HCT116 (cell line): ENCODE results near the gene CNTFR. TPM values are rescaled to one million over a fixed set of nuclear protein-coding genes. Genes with fewer than 3 reads are reported as not detected.

Experiments used
- ATAC-seq: fragments of 200-7000 bp; cut with Tn5 transposase; 2 replicates; pipeline ENCODE4 v1.9.1; 2020; ENCODE audit warnings: mild to moderate bottlenecking, moderate library complexity
- BruUV-seq: library from RNA; stranded (reverse); fragments of 400-500 nt; replicated peaks from 2 replicates; lab custom pipeline; 2021; lab: Mats Ljungman, UMichigan
- CTCF ChIA-PET: fragments of 300-600 bp; sonication (Branson Sonifier 250); formaldehyde crosslinking; loops from one replicate; lab custom pipeline; 2021; ENCODE audit warnings: antibody characterized with exemption; lab: Charles Lee
- POLR2A ChIA-PET: fragments of 300-600, 350-600 bp; sonication (Branson Sonifier 250); formaldehyde crosslinking; loops from one replicate; lab custom pipeline; 2021; ENCODE audit warnings: antibody characterized with exemption; lab: Charles Lee
- RAD21 ChIA-PET, 2 experiments: fragments of 300-600 bp; sonication (Branson Sonifier 250); formaldehyde crosslinking; loops; one replicate each; lab custom pipeline; 2023; ENCODE audit warnings: low total read pairs in 2 of 2; ENCODE audit not compliant: uncharacterized antibody in 2 of 2, unreplicated experiment in 2 of 2, low non-redundant PET in 1 of 2; lab: Charles Lee
- DNase-seq: peaks from one replicate; pipeline ENCODE4 v3.0.0-alpha.2; 2010; ENCODE audit warnings: low read depth, low spot score
- H2AFZ ChIP-seq: fragments of 200-600 bp; shearing (Covaris generic), sonication (generic); 2 replicates; pipeline ENCODE4 v1.6.1; 2017; ENCODE audit warnings: low read depth, mixed run types, mixed read lengths, antibody characterized with exemption, low read length; ENCODE audit not compliant: poor library complexity, severe bottlenecking
- H3K27ac ChIP-seq: 2 replicates; pipeline ENCODE4 v1.5.1; 2012; ENCODE audit warnings: low read depth, low read length
- H3K27me3 ChIP-seq: fragments of 200-600 bp; sonication (generic); 2 replicates; pipeline ENCODE4 v1.6.1; 2016; ENCODE audit warnings: mixed run types, low read length, mixed read lengths; ENCODE audit not compliant: insufficient read depth
- H3K36me3 ChIP-seq, 2 experiments: fragments of 200-500 bp in 1 of 2; fragments of 200-600 bp in 1 of 2; sonication (Bioruptor generic) in 1 of 2; sonication (generic) in 1 of 2; 2 replicates each; pipeline versions ENCODE4 v1.5.1 to v1.6.1; 2014 to 2016; ENCODE audit warnings: low read length in 2 of 2, inconsistent platforms in 1 of 2, mixed read lengths in 1 of 2, mixed run types in 1 of 2; ENCODE audit not compliant: insufficient read depth in 2 of 2, control insufficient read depth in 1 of 2
- H3K4me1 ChIP-seq, 2 experiments: fragments of 200-600 bp in 1 of 2; sonication (generic) in 1 of 2; 2 replicates each; pipeline versions ENCODE4 v1.5.1 to v1.6.1; 2012 to 2017; ENCODE audit warnings: low read length in 2 of 2, inconsistent platforms in 1 of 2, mild to moderate bottlenecking in 1 of 2, mixed read lengths in 1 of 2, mixed run types in 1 of 2, moderate library complexity in 1 of 2; ENCODE audit not compliant: insufficient read depth in 2 of 2, control insufficient read depth in 1 of 2
- H3K4me2 ChIP-seq: fragments of 200-600 bp; sonication (generic); 2 replicates; pipeline ENCODE4 v1.6.1; 2017; ENCODE audit warnings: mixed run types, low read length, mixed read lengths
- H3K4me3 ChIP-seq, 2 experiments: fragments of 200-600 bp in 1 of 2; sonication (generic) in 1 of 2; replicated peaks in 1 of 2; 2 replicates each; pipeline ENCODE4 v1.5.1; 2011 to 2016; ENCODE audit warnings: low read length in 2 of 2, control low read depth in 1 of 2, low read depth in 1 of 2, mild to moderate bottlenecking in 1 of 2, mixed read lengths in 1 of 2, mixed run types in 1 of 2
- H3K79me2 ChIP-seq: fragments of 200-600 bp; sonication (generic); 2 replicates; pipeline ENCODE4 v1.6.1; 2017; ENCODE audit warnings: mild to moderate bottlenecking, mixed run types, low read length, moderate library complexity, mixed read lengths; ENCODE audit not compliant: insufficient read depth
- H3K9ac ChIP-seq: fragments of 200-600 bp; sonication (generic); 2 replicates; pipeline ENCODE4 v1.6.1; 2016; ENCODE audit warnings: low read length, mixed read lengths
- H3K9me2 ChIP-seq: fragments of 200-600 bp; sonication (generic), shearing (Covaris generic); 2 replicates; pipeline ENCODE4 v1.6.1; 2017; ENCODE audit warnings: mixed run types, mild to moderate bottlenecking, moderate library complexity; ENCODE audit not compliant: insufficient read depth
- H3K9me3 ChIP-seq, 2 experiments: fragments of 200-500 bp in 1 of 2; fragments of 200-600 bp in 1 of 2; sonication (Bioruptor generic) in 1 of 2; sonication (generic) in 1 of 2; 2 replicates each; pipeline ENCODE4 v1.6.1; 2014 to 2017; ENCODE audit warnings: low read length in 2 of 2, mixed read lengths in 2 of 2, inconsistent platforms in 1 of 2, low read depth in 1 of 2, mild to moderate bottlenecking in 1 of 2, mixed run types in 1 of 2, moderate library complexity in 1 of 2; ENCODE audit not compliant: control insufficient read depth in 1 of 2, insufficient read depth in 1 of 2
- H4K20me1 ChIP-seq: fragments of 200-600 bp; sonication (generic), shearing (Covaris generic); 2 replicates; pipeline ENCODE4 v1.6.1; 2017; ENCODE audit warnings: mixed run types, mild to moderate bottlenecking, moderate library complexity; ENCODE audit not compliant: insufficient read depth
- CBX3 ChIP-seq: IDR thresholded peaks from 2 replicates; pipeline ENCODE4 v1.6.1; 2012; ENCODE audit warnings: low read depth
- CEBPB ChIP-seq: IDR thresholded peaks from 2 replicates; pipeline ENCODE4 v1.6.1; 2012; ENCODE audit warnings: low read depth
- EGR1 ChIP-seq: IDR thresholded peaks from 2 replicates; pipeline ENCODE4 v1.6.1; 2012; ENCODE audit warnings: low read depth
- EZH2 ChIP-seq: fragments of 200-600 bp; sonication (generic); IDR thresholded peaks from 2 replicates; pipeline ENCODE4 v1.6.1; 2017; ENCODE audit warnings: antibody characterized with exemption, mixed run types
- EZH2phosphoT487 ChIP-seq: fragments of 200-600 bp; IDR thresholded peaks from 2 replicates; pipeline ENCODE4 v1.6.1; 2018; ENCODE audit warnings: antibody characterized with exemption, borderline replicate concordance
- FOSL1 ChIP-seq: IDR thresholded peaks from 2 replicates; pipeline ENCODE4 v1.6.1; 2012; ENCODE audit warnings: low read depth
- JUND ChIP-seq: IDR thresholded peaks from 2 replicates; pipeline ENCODE4 v1.6.1; 2012
- POLR2A ChIP-seq: IDR thresholded peaks from 2 replicates; pipeline ENCODE4 v1.7.0; 2011; ENCODE audit warnings: borderline replicate concordance; ENCODE audit not compliant: insufficient read depth, insufficient read length; ENCODE audit errors: extremely low read depth
- SIN3A ChIP-seq: IDR thresholded peaks from 2 replicates; pipeline ENCODE4 v1.6.1; 2012; ENCODE audit warnings: low read depth
- SP1 ChIP-seq: IDR thresholded peaks from 2 replicates; pipeline ENCODE4 v1.6.1; 2012; ENCODE audit warnings: low read depth
- TCF7L2 ChIP-seq: IDR thresholded peaks from 2 replicates; pipeline ENCODE4 v1.7.0; 2011; ENCODE audit warnings: borderline replicate concordance, inconsistent platforms; ENCODE audit not compliant: insufficient read depth, insufficient read length; ENCODE audit errors: extremely low read depth
- YY1 ChIP-seq: IDR thresholded peaks from 2 replicates; pipeline ENCODE4 v1.6.1; 2011; ENCODE audit warnings: low read length, low read depth, moderate library complexity, mild to moderate bottlenecking; ENCODE audit not compliant: insufficient replicate concordance; ENCODE audit errors: extremely low read depth
- ZFX ChIP-seq: fragments of 450-650 bp; IDR thresholded peaks from 2 replicates; pipeline ENCODE4 v1.6.1; 2017
- ZNF274 ChIP-seq: fragments of 200-500 bp; sonication (Bioruptor generic); IDR thresholded peaks from 2 replicates; pipeline ENCODE4 v1.6.1; 2014; ENCODE audit warnings: mild to moderate bottlenecking, low read depth, low read length, inconsistent platforms
- intact Hi-C: fragments of 100-400 bp; cut with micrococcal nuclease; formaldehyde crosslinking; loops from 2 replicates; pipeline ENCODE4 v1.10.0; 2022
- total RNA-seq: library from RNA; stranded (reverse); gene quantifications from one replicate; pipeline ENCODE4 v1.2.1, GENCODE V29; 2021; ENCODE audit not compliant: unreplicated experiment
- TF ChIP-seq, protein P1 (sequence below): IDR thresholded peaks from 2 replicates; pipeline ENCODE4 v1.6.1; 2012; ENCODE audit warnings: low read depth
- TF ChIP-seq, protein P2 (sequence below), 3 experiments: fragments of 200-600 bp in 1 of 3; sonication (generic) in 1 of 3; IDR thresholded peaks in 2 of 3; conservative IDR thresholded peaks in 1 of 3; 2 replicates each; pipeline ENCODE4 v1.5.1; 2012 to 2017; ENCODE audit warnings: low read depth in 2 of 3, low read length in 2 of 3, antibody characterized with exemption in 1 of 3, borderline replicate concordance in 1 of 3, control low read depth in 1 of 3, mild to moderate bottlenecking in 1 of 3, mixed read lengths in 1 of 3, mixed run types in 1 of 3, moderate library complexity in 1 of 3; ENCODE audit not compliant: insufficient read depth in 1 of 3
- TF ChIP-seq, protein P3 (sequence below): IDR thresholded peaks from 2 replicates; pipeline ENCODE4 v1.6.1; 2011; ENCODE audit warnings: mild to moderate bottlenecking, low read length, moderate library complexity; ENCODE audit not compliant: insufficient replicate concordance; ENCODE audit errors: extremely low read depth
- TF ChIP-seq, protein P4 (sequence below): IDR thresholded peaks from 2 replicates; pipeline ENCODE4 v1.6.1; 2012

The CNTFR gene
- total RNA-seq, 1 experiment from 2014 or later, result not detected

DNA sequence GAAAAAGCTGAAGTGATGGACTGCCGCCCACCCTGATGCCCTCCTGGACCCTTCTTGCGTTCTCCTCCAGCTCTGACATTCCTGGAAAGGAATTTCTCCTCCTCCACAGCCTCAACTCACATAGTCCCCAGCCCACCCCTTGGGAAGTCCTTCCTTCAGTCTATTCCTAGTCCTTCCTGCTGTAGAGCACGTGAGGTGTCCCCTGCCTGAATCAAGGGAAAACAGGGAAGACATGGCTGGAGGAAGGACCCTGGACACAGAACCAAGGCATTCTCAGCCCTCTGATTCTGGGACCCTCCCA lies 35.6 kb upstream of the CNTFR start:
- ChIA-PET POLR2A (no interaction called here), CTCF (no interaction called here), RAD21 (no interaction called here)
- Histone ChIP-seq H3K27ac (no peak overlapping the region), H3K79me2 (no peaks in the 10 kb centered on the region), H3K4me3 (no peak overlapping the region), H3K9me3 (no peaks in the 10 kb centered on the region), H3K4me1 (peaks cover 6 to 18% of the 10 kb centered on the region in 2 experiments; a peak in 3 of 4 replicates), H3K4me2 (no peak overlapping the region), H4K20me1 (no peaks in the 10 kb centered on the region), H3K9me2 (no peaks in the 10 kb centered on the region), H3K36me3 (no peaks in the 10 kb centered on the region), H3K9ac (no peak overlapping the region), H3K27me3 (peaks cover 8% of the 10 kb centered on the region; the same call in 1 of the 2 replicates), H2AFZ (no peak overlapping the region)
- DNase-seq (no peak), ATAC-seq (no peak)
- intact Hi-C loops, result no loop called here
- BruUV-seq, result no TSS peak
- TF ChIP-seq, protein P1, sequence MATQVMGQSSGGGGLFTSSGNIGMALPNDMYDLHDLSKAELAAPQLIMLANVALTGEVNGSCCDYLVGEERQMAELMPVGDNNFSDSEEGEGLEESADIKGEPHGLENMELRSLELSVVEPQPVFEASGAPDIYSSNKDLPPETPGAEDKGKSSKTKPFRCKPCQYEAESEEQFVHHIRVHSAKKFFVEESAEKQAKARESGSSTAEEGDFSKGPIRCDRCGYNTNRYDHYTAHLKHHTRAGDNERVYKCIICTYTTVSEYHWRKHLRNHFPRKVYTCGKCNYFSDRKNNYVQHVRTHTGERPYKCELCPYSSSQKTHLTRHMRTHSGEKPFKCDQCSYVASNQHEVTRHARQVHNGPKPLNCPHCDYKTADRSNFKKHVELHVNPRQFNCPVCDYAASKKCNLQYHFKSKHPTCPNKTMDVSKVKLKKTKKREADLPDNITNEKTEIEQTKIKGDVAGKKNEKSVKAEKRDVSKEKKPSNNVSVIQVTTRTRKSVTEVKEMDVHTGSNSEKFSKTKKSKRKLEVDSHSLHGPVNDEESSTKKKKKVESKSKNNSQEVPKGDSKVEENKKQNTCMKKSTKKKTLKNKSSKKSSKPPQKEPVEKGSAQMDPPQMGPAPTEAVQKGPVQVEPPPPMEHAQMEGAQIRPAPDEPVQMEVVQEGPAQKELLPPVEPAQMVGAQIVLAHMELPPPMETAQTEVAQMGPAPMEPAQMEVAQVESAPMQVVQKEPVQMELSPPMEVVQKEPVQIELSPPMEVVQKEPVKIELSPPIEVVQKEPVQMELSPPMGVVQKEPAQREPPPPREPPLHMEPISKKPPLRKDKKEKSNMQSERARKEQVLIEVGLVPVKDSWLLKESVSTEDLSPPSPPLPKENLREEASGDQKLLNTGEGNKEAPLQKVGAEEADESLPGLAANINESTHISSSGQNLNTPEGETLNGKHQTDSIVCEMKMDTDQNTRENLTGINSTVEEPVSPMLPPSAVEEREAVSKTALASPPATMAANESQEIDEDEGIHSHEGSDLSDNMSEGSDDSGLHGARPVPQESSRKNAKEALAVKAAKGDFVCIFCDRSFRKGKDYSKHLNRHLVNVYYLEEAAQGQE, result no peak
- no peak for TF ChIP-seq JUND
- no peak for TF ChIP-seq TCF7L2
- TF ChIP-seq, protein P2, sequence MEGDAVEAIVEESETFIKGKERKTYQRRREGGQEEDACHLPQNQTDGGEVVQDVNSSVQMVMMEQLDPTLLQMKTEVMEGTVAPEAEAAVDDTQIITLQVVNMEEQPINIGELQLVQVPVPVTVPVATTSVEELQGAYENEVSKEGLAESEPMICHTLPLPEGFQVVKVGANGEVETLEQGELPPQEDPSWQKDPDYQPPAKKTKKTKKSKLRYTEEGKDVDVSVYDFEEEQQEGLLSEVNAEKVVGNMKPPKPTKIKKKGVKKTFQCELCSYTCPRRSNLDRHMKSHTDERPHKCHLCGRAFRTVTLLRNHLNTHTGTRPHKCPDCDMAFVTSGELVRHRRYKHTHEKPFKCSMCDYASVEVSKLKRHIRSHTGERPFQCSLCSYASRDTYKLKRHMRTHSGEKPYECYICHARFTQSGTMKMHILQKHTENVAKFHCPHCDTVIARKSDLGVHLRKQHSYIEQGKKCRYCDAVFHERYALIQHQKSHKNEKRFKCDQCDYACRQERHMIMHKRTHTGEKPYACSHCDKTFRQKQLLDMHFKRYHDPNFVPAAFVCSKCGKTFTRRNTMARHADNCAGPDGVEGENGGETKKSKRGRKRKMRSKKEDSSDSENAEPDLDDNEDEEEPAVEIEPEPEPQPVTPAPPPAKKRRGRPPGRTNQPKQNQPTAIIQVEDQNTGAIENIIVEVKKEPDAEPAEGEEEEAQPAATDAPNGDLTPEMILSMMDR (IDR thresholded peaks at IDR 0.05 in 2 of 3, conservative IDR thresholded peaks at IDR 0.05 in 1 of 3; ENCODE audit: borderline replicate concordance in 1 of 3, insufficient read depth in 1 of 3, low read depth in 2 of 3, low read length in 2 of 3), result no peak
- no peak for TF ChIP-seq CBX3
- no peak for TF ChIP-seq POLR2A
- TF ChIP-seq EZH2phosphoT487, result no peak
- no peak for TF ChIP-seq SP1
- TF ChIP-seq, protein P3, sequence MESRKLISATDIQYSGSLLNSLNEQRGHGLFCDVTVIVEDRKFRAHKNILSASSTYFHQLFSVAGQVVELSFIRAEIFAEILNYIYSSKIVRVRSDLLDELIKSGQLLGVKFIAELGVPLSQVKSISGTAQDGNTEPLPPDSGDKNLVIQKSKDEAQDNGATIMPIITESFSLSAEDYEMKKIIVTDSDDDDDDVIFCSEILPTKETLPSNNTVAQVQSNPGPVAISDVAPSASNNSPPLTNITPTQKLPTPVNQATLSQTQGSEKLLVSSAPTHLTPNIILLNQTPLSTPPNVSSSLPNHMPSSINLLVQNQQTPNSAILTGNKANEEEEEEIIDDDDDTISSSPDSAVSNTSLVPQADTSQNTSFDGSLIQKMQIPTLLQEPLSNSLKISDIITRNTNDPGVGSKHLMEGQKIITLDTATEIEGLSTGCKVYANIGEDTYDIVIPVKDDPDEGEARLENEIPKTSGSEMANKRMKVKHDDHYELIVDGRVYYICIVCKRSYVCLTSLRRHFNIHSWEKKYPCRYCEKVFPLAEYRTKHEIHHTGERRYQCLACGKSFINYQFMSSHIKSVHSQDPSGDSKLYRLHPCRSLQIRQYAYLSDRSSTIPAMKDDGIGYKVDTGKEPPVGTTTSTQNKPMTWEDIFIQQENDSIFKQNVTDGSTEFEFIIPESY, result no peak
- no peak for TF ChIP-seq YY1
- TF ChIP-seq ZFX, result no peak
- no peak for TF ChIP-seq ZNF274
- TF ChIP-seq, protein P4, sequence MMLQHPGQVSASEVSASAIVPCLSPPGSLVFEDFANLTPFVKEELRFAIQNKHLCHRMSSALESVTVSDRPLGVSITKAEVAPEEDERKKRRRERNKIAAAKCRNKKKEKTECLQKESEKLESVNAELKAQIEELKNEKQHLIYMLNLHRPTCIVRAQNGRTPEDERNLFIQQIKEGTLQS, result no peak
- TF ChIP-seq EGR1, result no peak
- no peak for TF ChIP-seq EZH2
- no peak for TF ChIP-seq SIN3A
- no peak for TF ChIP-seq CEBPB
- TF ChIP-seq FOSL1, result no peak
- TF ChIP-seq, all 23 proteins: peak for 0
